ENCODE measurements around the gene UMAD1.

Gene UMAD1

GRCh38 chr7:7850150-7850549, 209.6 kb downstream of the UMAD1 start:
- no peak for DNase-seq

GRCh38 chr7:7851381-7851780, 210.8 kb downstream of the UMAD1 start:
- DNase-seq: no peak

DNA sequence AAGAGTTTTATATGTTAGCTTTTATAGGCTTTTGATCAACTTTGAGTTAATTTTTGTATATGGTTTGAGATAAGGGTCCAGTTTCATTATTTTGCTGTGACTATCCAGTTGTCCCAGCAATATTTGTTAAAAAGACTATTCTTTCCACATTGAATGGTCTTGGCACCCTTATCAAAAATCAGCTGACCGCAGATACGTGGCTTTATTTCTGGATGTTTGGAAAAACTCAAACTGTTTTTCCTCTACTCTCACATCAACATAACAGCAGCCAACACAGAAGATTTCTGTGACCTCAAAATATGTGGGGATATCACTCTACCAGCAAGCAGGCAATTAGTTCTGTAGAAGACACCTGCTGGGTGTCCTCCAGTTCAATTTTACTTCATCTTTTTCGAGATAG, 211.4 kb downstream of the UMAD1 start:
- DNase-seq: no peak

DNA sequence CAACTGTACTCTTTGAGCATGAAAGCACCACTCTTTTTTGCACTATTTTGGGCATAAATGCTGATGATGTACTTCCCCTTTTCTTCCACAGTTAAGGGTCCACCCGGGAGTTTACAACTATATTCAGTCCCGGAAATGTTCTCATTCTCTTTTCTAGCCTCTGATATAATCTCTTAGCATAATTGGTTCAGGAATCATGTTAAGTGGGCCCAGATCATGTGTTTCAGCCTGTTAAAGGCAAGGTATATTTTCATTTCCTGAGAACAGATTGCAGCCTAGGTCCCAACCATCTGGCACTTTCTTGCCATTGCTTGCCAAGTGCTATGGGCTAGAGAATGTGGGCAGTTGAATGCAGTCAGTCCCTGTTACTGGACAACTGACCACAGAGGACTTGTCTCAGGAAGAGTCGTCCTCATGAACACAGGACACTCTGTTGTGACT, 216.6 kb downstream of the UMAD1 start:
- DNase-seq: no peak

GRCh38 chr7:7858559-7858958, 218.0 kb downstream of the UMAD1 start:
- DNase-seq: no peak

DNA sequence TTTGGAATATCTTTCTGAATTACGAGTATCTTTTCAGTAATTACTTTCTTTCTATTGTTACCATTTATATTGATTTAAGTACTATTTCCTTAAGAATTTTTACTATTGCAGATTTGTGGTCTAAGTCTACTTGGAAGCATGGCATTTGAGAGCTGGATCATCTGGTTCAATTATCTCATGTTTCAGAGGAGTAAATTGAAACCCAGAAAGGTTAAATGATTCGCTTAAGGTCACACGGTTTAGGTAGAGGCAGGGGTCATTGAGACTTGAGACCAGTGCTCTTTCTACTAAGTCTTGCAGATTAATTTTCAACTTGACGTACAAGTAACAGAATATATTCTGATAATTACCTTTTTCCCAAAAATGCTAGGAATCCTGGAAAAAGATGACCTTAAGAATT, 218.9 kb downstream of the UMAD1 start:
- DNase-seq: no peak

DNA sequence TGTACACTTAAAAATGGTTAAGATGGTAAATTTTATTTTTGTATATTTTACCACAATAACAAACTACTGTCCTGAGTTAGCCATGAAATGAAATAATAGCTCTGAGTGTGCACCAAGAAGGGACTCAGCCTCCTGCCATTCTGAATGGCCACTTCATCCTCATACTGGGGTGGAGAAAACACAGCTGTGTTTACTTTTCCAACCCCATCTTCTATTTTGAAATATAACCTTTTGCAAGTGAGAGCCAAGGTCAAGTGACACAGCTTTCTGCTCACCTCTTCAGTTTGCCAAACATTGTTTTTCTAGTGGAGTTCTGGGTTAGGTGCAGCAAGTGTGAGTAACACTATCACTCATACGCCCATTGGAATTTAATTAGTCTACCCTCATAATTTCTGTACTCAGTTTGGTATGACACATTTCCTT, 220.7 kb downstream of the UMAD1 start:
- no peak for DNase-seq

GRCh38 chr7:7862393-7862792, 221.8 kb downstream of the UMAD1 start:
- no peak for DNase-seq

- no peak for DNase-seq
Observed at GRCh38 chr7:7867846-7868571, 227.5 kb downstream of the UMAD1 start.

GRCh38 chr7:7868572-7868899, 228.0 kb downstream of the UMAD1 start:
- no peak for DNase-seq

- DNase-seq: no peak
Observed at GRCh38 chr7:7869036-7869435, 228.5 kb downstream of the UMAD1 start.

DNA sequence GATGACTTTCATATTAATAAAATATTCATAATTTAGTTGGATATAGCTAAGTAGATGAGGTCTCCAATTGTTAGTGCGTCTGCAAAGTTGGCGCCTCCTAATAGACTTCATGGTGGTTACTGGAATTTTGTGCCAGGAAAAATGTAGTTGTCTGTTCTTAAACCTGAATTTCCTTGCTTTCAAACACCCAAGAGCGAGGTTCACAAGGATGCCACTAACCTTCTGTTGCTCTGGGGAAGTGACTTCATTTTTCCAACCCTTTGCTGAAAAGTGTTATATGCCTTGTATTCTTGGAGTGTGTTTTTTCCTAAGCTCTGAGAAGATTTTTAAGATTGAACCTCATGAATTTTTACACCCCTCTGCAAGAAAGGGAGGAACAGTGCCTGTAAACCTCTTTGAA, 229.1 kb downstream of the UMAD1 start:
- DNase-seq: no peak

DNA sequence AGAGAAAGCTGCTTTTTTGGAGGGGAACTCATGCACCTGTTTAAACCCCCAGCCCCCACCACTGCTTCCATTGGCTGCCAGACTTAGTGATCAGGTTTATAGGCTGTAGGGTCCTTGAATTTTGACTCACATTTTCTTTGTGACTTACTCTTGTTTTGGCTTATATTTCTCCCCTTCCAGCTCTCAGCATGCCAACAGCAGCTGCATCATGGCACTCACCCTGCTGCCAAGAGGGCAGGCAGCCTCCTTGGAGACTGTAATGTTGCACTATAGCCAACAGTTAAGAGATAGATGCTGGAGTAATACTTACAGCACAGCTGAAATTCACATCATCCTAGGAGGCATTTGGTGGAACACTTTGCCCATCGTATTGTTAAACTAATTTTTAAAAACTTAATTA, 230.0 kb downstream of the UMAD1 start:
- no peak for DNase-seq

DNA sequence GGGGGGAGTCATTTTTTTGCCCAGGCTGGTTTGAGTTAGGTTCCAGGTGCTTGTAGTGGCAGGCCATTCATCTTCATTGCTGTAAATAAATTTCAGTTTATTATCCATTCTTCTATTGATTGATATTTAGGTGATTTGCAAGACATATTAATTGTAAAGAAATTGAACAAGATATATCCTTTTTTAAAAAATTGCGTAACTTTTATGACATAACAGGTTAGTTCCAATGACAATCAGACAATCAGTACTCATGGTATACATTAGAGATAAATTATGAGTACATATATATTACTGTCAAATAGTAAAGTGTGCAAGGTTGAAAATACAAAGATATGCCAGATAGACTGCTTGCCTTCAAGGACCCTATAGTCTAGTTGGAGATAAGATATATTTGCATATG, 235.9 kb downstream of the UMAD1 start:
- DNase-seq: no peak

GRCh38 chr7:7881581-7881980, 241.0 kb downstream of the UMAD1 start:
- DNase-seq: no peak

GRCh38 chr7:7882888-7883287, 242.3 kb downstream of the UMAD1 start:
- DNase-seq: no peak

GRCh38 chr7:7883394-7883793, 242.8 kb downstream of the UMAD1 start:
- no peak for DNase-seq

- DNase-seq: no peak
Observed at GRCh38 chr7:7884855-7885254, 244.3 kb downstream of the UMAD1 start.

- no peak for DNase-seq
Observed at GRCh38 chr7:7889791-7890568, 249.4 kb downstream of the UMAD1 start.

DNA sequence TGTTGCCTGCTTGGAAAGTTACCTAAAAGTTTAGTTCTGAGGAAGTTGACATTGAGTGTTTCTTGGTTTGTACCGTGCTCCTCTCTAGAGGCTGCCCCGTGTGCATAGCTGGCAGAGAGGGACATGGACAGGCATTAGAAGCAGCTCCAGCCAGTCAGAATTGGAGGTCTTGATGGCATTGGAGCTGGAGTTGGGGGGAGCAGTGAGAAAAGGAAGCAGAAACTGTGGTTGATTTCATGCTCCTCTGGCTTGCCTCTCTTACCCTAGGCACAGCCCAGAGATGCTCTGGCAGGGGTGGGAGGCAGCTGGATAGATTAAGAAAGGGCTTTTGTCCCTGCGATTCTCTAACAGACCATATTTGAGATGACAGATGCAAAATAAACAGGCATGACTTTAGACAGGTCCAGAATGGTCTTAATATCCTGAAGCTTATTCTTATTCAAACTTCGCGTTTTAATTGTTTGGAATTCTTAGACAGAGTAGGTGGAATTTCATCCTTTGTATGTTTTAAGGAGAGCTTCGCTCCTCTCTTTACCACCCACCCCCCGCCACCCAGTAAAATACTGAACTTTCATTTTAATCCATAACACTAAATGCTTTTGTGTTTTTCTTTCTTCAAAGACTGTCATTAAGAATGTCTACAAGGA, 254.6 kb downstream of the UMAD1 start:
- DNase-seq: no peak

GRCh38 chr7:7895754-7896153, 255.2 kb downstream of the UMAD1 start:
- no peak for DNase-seq

- no peak for DNase-seq
Observed at GRCh38 chr7:7897509-7897908, 257.0 kb downstream of the UMAD1 start.

DNA sequence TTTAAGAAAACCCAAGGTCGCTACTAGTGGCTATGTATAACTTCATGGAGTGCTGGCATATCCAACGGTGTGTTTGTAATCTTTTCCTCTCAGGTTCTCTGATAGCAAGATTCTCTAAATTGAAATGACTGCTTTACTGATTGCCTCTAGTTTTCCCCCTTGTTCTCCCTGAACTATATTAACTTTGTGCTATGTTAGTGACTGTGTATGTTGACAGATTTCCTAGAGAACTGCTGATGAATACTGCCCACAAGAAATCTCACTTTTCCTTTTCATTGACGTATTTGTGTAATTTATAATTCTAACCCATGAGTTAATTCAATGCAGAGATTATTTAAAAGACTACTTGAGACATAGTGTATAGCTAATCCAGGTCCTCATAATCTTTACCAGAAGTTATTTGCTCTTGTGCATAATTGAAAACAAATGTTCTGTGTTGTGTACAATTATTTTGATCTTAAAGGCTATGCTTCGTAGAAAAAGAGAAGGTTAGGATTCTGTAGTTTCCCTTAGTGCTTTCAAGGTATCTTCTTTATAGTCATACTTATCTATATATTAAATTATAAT, 257.5 kb downstream of the UMAD1 start:
- no peak for DNase-seq

DNA sequence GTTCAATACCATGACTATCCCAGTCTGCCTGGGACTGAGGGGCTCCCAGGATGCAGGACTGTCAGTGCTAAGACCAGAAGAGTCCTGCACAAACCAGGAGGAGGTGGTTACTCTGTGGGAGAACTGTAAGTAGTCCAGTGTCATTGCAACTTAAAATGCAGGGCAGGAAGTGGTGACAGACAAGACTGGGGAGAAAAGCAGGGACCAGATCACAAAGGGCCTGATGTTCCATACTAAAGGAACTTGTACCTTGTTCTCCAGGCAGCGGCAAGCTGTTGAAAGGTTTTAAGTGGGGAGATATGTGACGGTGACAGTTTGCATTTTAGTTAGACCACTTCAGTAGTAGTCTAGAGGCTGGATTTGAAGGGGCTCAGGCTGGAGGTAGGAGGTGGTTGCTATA, 262.3 kb downstream of the UMAD1 start:
- no peak for DNase-seq

All from stimulated activated CD4-positive, alpha-beta T cell treated with anti-CD3 and anti-CD28 coated beads, Interleukin-1b, Interleukin-23, amount 100 ng/mL, for 48 hours (primary cell).